Skin epidermis (tissue), 12 donors: ENCODE data around the gene PBX3.

Experiments
- H3K27ac ChIP-seq, 21 experiments: fragments of 200-600 bp; sonication (generic) in 11 of 21; one replicate each; pipeline ENCODE4 v1.5.0; 2020; ENCODE audit warnings: mild to moderate bottlenecking in 3 of 21, inconsistent platforms in 2 of 21, moderate library complexity in 2 of 21
- H3K4me3 ChIP-seq, 7 experiments: fragments of 200-600 bp; sonication (generic) in 2 of 7; one replicate each; pipeline ENCODE4 v1.5.0; 2020; ENCODE audit warnings: inconsistent platforms in 2 of 7, mild to moderate bottlenecking in 2 of 7, moderate library complexity in 1 of 7

Gene PBX3

GRCh38 chr9:125747765-125748445 is 732 bp downstream of the PBX3 start:
- H3K27ac ChIP-seq, result peak overlapping the region; percentile 49 to 88 (median 76)
- peak overlapping the region; percentile 57 to 94 (median 74) for H3K4me3 ChIP-seq

- peak overlapping the region; percentile 57 to 94 (median 74) for H3K4me3 ChIP-seq
- peak overlapping the region in 20 of 21 experiments; percentile 54 to 88 (median 76) for H3K27ac ChIP-seq
These were observed 1.4 kb downstream of the PBX3 start for GRCh38 chr9:125748446-125749099.

- Histone ChIP-seq H3K27ac (peak overlapping the region in 2 of 21 experiments; percentile 88), H3K4me3 (peak overlapping the region in 2 of 7 experiments; percentile 73 to 80)
These were observed 2.2 kb downstream of the PBX3 start for GRCh38 chr9:125749287-125749935.

- Histone ChIP-seq H3K27ac (peak overlapping the region in 2 of 21 experiments; percentile 11 to 14), H3K4me3 (no peak overlapping the region)
These were observed 2.9 kb downstream of the PBX3 start for GRCh38 chr9:125749951-125750626.

GRCh38 chr9:125750627-125751011 is 3.4 kb downstream of the PBX3 start:
- H3K4me3 ChIP-seq, result no peak overlapping the region

GRCh38 chr9:125752070-125752628 is 5.0 kb downstream of the PBX3 start:
- no peak overlapping the region for H3K4me3 ChIP-seq
- H3K27ac ChIP-seq, result no peak overlapping the region

More at GRCh38 chr9:125750627-125751011, 3.4 kb downstream of the PBX3 start:
- H3K27ac ChIP-seq, result peak overlapping the region in 2 of 21 experiments; percentile 11 to 14

- Histone ChIP-seq H3K27ac (no peak overlapping the region), H3K4me3 (no peak overlapping the region)
These were observed 6.9 kb downstream of the PBX3 start for GRCh38 chr9:125754096-125754495.

GRCh38 chr9:125755340-125755739 is 8.2 kb downstream of the PBX3 start:
- Histone ChIP-seq H3K4me3 (no peak overlapping the region), H3K27ac (no peak overlapping the region)

GRCh38 chr9:125756518-125756917 is 9.3 kb downstream of the PBX3 start:
- no peak overlapping the region for H3K4me3 ChIP-seq
- H3K27ac ChIP-seq, result no peak overlapping the region

- Histone ChIP-seq H3K4me3 (no peak overlapping the region), H3K27ac (no peak overlapping the region)
These were observed 10.7 kb downstream of the PBX3 start for GRCh38 chr9:125757834-125758233.

- peak overlapping the region in 4 of 21 experiments; percentile 5 to 55 (median 12) for H3K27ac ChIP-seq
These were observed 12.0 kb downstream of the PBX3 start for GRCh38 chr9:125758986-125759763.

GRCh38 chr9:125759764-125760129 is 12.6 kb downstream of the PBX3 start:
- H3K27ac ChIP-seq, result peak overlapping the region in 4 of 21 experiments; percentile 5 to 55 (median 12)

More at GRCh38 chr9:125758986-125759763, 12.0 kb downstream of the PBX3 start:
- H3K4me3 ChIP-seq, result peak overlapping the region in 3 of 7 experiments; percentile 4 to 11 (median 7)

GRCh38 chr9:125760537-125760936 is 13.4 kb downstream of the PBX3 start:
- H3K27ac ChIP-seq, result no peak overlapping the region
- no peak overlapping the region for H3K4me3 ChIP-seq

More at GRCh38 chr9:125759764-125760129, 12.6 kb downstream of the PBX3 start:
- peak overlapping the region in 3 of 7 experiments; percentile 4 to 11 (median 7) for H3K4me3 ChIP-seq

- Histone ChIP-seq H3K4me3 (no peak overlapping the region), H3K27ac (no peak overlapping the region)
These were observed 14.7 kb downstream of the PBX3 start for GRCh38 chr9:125761676-125762450.

GRCh38 chr9:125763394-125763801 is 16.2 kb downstream of the PBX3 start:
- no peak overlapping the region for H3K27ac ChIP-seq
- H3K4me3 ChIP-seq, result no peak overlapping the region

GRCh38 chr9:125764198-125764597 is 17.0 kb downstream of the PBX3 start:
- Histone ChIP-seq H3K4me3 (no peak overlapping the region), H3K27ac (no peak overlapping the region)

- no peak overlapping the region for H3K27ac ChIP-seq
- H3K4me3 ChIP-seq, result no peak overlapping the region
These were observed 19.5 kb downstream of the PBX3 start for GRCh38 chr9:125766468-125767221.
